ENCODE results near the gene ABCA13.

ABCA13 gene

GRCh38 chr7:48621076-48621475 is 449.8 kb downstream of the ABCA13 start (continued):
- TF ChIP-seq ZNF704 (tag by site-specific recombination; IDR thresholded peaks at IDR 0.05) (no peak), ZNF391 (tag by site-specific recombination; IDR thresholded peaks at IDR 0.05; ENCODE audit: borderline replicate concordance, low read depth) (no peak), ZBTB20 (tag by site-specific recombination; IDR thresholded peaks at IDR 0.05) (no peak), ZNF184 (tag by site-specific recombination; IDR thresholded peaks at IDR 0.05) (no peak), ZNF292 (tag by site-specific recombination; IDR thresholded peaks at IDR 0.05; ENCODE audit: borderline replicate concordance, low read depth) (no peak)

DNA sequence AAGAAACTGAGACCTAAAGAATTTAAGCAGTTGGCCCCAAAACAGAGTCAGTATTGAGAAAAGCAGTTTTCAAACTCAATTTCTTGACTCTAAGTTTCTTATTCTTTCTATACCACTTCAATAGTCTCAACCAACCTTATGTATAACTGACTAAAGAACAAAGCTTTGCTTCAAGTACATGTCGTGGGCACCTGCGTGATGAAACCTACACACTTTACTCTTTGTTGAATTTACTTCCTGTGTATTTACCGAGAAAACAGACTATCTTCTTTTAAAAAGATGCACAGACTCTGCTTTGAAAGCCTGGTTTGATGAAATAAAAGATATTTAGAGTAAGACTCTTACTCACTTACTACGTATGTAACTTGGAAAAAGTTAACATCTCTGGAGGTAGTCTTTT is 455.9 kb downstream of the ABCA13 start:
- POLR2A ChIA-PET, result no interaction called here
- H3K9me3 ChIP-seq (ENCODE audit: control insufficient read depth, insufficient read depth, low read depth, low read length), result no peaks in the 10 kb centered on the region
- H3K36me3 ChIP-seq (ENCODE audit: control insufficient read depth in 2 of 2, insufficient read depth in 1 of 2, low read length in 2 of 2), result no peaks in the 10 kb centered on the region
- H3K4me1 ChIP-seq (ENCODE audit: control insufficient read depth, insufficient read depth, low read length), result no peaks in the 10 kb centered on the region
- no peak for TF ChIP-seq ZBTB11 (tag by site-specific recombination; conservative IDR thresholded peaks at IDR 0.05; ENCODE audit: low read depth)
- H3K27ac ChIP-seq (ENCODE audit: extremely low read depth, low read depth, low read length), result no peak overlapping the region
- no peak overlapping the region for H3K4me3 ChIP-seq (ENCODE audit: low read depth, low read length)
- CTCF ChIA-PET, result no interaction called here

DNA sequence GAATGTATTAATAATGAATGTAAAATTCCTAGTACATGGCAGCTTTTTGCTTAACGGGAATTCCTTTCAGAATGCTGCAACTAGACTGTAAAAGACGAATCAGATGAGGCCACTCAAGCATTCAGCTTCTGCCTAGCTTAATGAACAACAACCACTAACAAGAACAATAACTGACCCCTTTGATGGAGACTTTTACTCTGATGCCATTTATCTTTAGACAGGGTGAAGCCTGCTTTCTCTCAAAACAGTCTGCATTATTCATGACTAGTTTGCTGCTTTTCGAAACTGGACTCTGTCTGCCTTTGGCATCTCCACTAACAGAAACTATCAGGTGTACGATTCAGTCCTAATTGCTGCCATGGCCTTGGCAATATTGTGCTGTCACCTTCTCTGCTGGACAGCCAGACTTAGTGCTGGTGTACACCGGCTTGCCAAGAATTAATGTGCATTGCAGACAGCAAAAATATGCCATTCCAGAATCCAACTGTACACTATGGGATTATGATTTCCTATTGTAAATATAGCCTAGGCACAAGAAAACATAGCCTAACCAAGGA is 457.6 kb downstream of the ABCA13 start:
- ChIA-PET POLR2A (no interaction called here), CTCF (no interaction called here)
- no peaks in the 10 kb centered on the region for H3K4me1 ChIP-seq (ENCODE audit: control insufficient read depth, insufficient read depth, low read length)
- no peak overlapping the region for H3K4me3 ChIP-seq (ENCODE audit: low read depth, low read length)
- H3K27ac ChIP-seq (ENCODE audit: extremely low read depth, low read depth, low read length), result no peak overlapping the region
- H3K9me3 ChIP-seq (ENCODE audit: control insufficient read depth, insufficient read depth, low read depth, low read length), result no peaks in the 10 kb centered on the region
- no peaks in the 10 kb centered on the region for H3K36me3 ChIP-seq (ENCODE audit: control insufficient read depth in 2 of 2, insufficient read depth in 1 of 2, low read length in 2 of 2)
- TF ChIP-seq ZXDB (tag by site-specific recombination; IDR thresholded peaks at IDR 0.05) (no peak), HOXC10 (CRISPR knock-in tag; IDR thresholded peaks at IDR 0.05) (no peak), ZNF645 (tag by site-specific recombination; IDR thresholded peaks at IDR 0.05) (no peak), ZBTB11 (tag by site-specific recombination; conservative IDR thresholded peaks at IDR 0.05; ENCODE audit: low read depth) (no peak), ZNF621 (tag by site-specific recombination; IDR thresholded peaks at IDR 0.05) (no peak), ZSCAN16 (tag by site-specific recombination; IDR thresholded peaks at IDR 0.05) (no peak), ZNF16 (tag by site-specific recombination; IDR thresholded peaks at IDR 0.05; ENCODE audit: low read depth) (no peak), YY2 (tag by site-specific recombination; IDR thresholded peaks at IDR 0.05) (no peak), ZNF138 (tag by site-specific recombination; IDR thresholded peaks at IDR 0.05; ENCODE audit: borderline replicate concordance) (no peak), ZNF155 (tag by site-specific recombination; IDR thresholded peaks at IDR 0.05) (no peak), ZNF521 (tag by site-specific recombination; IDR thresholded peaks at IDR 0.05) (no peak), ZBTB20 (tag by site-specific recombination; IDR thresholded peaks at IDR 0.05) (no peak), ZNF248 (tag by site-specific recombination; IDR thresholded peaks at IDR 0.05) (no peak)
- TF ChIP-seq, protein P1, sequence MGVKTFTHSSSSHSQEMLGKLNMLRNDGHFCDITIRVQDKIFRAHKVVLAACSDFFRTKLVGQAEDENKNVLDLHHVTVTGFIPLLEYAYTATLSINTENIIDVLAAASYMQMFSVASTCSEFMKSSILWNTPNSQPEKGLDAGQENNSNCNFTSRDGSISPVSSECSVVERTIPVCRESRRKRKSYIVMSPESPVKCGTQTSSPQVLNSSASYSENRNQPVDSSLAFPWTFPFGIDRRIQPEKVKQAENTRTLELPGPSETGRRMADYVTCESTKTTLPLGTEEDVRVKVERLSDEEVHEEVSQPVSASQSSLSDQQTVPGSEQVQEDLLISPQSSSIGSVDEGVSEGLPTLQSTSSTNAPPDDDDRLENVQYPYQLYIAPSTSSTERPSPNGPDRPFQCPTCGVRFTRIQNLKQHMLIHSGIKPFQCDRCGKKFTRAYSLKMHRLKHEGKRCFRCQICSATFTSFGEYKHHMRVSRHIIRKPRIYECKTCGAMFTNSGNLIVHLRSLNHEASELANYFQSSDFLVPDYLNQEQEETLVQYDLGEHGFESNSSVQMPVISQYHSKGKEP (tag by site-specific recombination; IDR thresholded peaks at IDR 0.05), result no peak
